ENCODE data around the gene METTL26. TPM values are rescaled to one million over a fixed set of nuclear protein-coding genes. Genes with fewer than 3 reads are reported as not detected.

METTL26 gene
- total and polyA plus RNA-seq, 10 of the 15 experiments (the other 5 are each of a cell fraction or from before 2014, with no cell fraction given), result 5.4 to 163 (median 79.3) TPM

GRCh38 chr16:625977-626765, 9.9 kb downstream of the METTL26 start:
- Histone ChIP-seq H3K36me3 (ENCODE audit: control insufficient read depth in 2 of 2, insufficient read depth in 2 of 2, low read length in 1 of 2) (no peaks in the 10 kb centered on the region; a peak in 1 of 4 replicates), H3K4me1 (ENCODE audit: control insufficient read depth, insufficient read depth, low read length) (no peaks in the 10 kb centered on the region), H3K27me3 (replicated peaks in 1 of 2; ENCODE audit: control insufficient read depth in 2 of 2, insufficient read depth in 2 of 2, low read length in 1 of 2) (no peaks in the 10 kb centered on the region), H3K79me2 (ENCODE audit: control insufficient read depth, insufficient read depth, low read length) (no peaks in the 10 kb centered on the region), H2AFZ (ENCODE audit: control insufficient read depth, low read depth, low read length) (no peak overlapping the region), H3K27ac (ENCODE audit: control insufficient read depth, insufficient read depth) (no peak overlapping the region), H3K9ac (ENCODE audit: control insufficient read depth, insufficient read depth, low read length) (no peak overlapping the region), H3K4me3 (no peak overlapping the region), H3K9me3 (replicated peaks; ENCODE audit: control insufficient read depth, insufficient read depth, low read length) (no peaks in the 10 kb centered on the region), H4K20me1 (ENCODE audit: control insufficient read depth, insufficient read depth) (no peaks in the 10 kb centered on the region; the same call in 1 of the 2 replicates), H3K4me2 (ENCODE audit: control insufficient read depth, insufficient read depth) (no peak overlapping the region)
- WGBS (ENCODE audit: insufficient coverage, insufficient replicate concordance, low lambda C conversion rate, missing lambda C conversion rate), result 89% methylated on average over 35 of the region's 35 CpGs
- no peak for DNase-seq (ENCODE audit: low read depth, low spot score)
- intact Hi-C loops (cut with micrococcal nuclease; ENCODE audit: unreplicated experiment), result no loop called here
- in situ Hi-C loops (cut with MboI), result no loop called here
- FAIRE-seq, result no peak
- CTCF ChIA-PET, result no interaction called here
- ATAC-seq, result no peak
- RAD21 ChIA-PET (ENCODE audit: unreplicated experiment), result no interaction called here
- POLR2A ChIA-PET, result no interaction called here
- SMC1A ChIA-PET (ENCODE audit: uncharacterized antibody, unreplicated experiment), result no interaction called here
- BruUV-seq (replicated peaks), result no TSS peak
- TF ChIP-seq RFX5 (IDR thresholded peaks at IDR 0.05; ENCODE audit: low read depth, low read length), result no peak
- no peak for TF ChIP-seq POLR2A (IDR thresholded peaks at IDR 0.05; ENCODE audit: low read depth, low read length)
- TF ChIP-seq ATF3 (IDR thresholded peaks at IDR 0.05; ENCODE audit: borderline replicate concordance, extremely low read depth, low read depth, low read length), result no peak
- no peak for TF ChIP-seq TCF12 (IDR thresholded peaks at IDR 0.05; ENCODE audit: low read depth, low read length)
- TF ChIP-seq YBX1 (IDR thresholded peaks at IDR 0.05), result no peak
- TF ChIP-seq RUNX3 (IDR thresholded peaks at IDR 0.05; ENCODE audit: low read length), result no peak
- no peak for TF ChIP-seq ZZZ3 (IDR thresholded peaks at IDR 0.05; ENCODE audit: control insufficient read depth, insufficient read length, low read depth)
- no peak for TF ChIP-seq IRF3 (IDR thresholded peaks at IDR 0.05)
- no peak for TF ChIP-seq TBL1XR1 (IDR thresholded peaks at IDR 0.05; ENCODE audit: low read depth, low read length)
- TF ChIP-seq STAT1 (conservative IDR thresholded peaks at IDR 0.05), result no peak
- no peak for TF ChIP-seq KAT2A (conservative IDR thresholded peaks at IDR 0.05; ENCODE audit: control insufficient read depth, low read depth, low read length)
- no peak for TF ChIP-seq E2F4 (IDR thresholded peaks at IDR 0.05; ENCODE audit: low read depth, low read length)
- TF ChIP-seq, protein P1, sequence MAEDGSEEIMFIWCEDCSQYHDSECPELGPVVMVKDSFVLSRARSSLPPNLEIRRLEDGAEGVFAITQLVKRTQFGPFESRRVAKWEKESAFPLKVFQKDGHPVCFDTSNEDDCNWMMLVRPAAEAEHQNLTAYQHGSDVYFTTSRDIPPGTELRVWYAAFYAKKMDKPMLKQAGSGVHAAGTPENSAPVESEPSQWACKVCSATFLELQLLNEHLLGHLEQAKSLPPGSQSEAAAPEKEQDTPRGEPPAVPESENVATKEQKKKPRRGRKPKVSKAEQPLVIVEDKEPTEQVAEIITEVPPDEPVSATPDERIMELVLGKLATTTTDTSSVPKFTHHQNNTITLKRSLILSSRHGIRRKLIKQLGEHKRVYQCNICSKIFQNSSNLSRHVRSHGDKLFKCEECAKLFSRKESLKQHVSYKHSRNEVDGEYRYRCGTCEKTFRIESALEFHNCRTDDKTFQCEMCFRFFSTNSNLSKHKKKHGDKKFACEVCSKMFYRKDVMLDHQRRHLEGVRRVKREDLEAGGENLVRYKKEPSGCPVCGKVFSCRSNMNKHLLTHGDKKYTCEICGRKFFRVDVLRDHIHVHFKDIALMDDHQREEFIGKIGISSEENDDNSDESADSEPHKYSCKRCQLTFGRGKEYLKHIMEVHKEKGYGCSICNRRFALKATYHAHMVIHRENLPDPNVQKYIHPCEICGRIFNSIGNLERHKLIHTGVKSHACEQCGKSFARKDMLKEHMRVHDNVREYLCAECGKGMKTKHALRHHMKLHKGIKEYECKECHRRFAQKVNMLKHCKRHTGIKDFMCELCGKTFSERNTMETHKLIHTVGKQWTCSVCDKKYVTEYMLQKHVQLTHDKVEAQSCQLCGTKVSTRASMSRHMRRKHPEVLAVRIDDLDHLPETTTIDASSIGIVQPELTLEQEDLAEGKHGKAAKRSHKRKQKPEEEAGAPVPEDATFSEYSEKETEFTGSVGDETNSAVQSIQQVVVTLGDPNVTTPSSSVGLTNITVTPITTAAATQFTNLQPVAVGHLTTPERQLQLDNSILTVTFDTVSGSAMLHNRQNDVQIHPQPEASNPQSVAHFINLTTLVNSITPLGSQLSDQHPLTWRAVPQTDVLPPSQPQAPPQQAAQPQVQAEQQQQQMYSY (CRISPR knock-in tag; IDR thresholded peaks at IDR 0.05), result no peak
- no peak for TF ChIP-seq RAD21 (IDR thresholded peaks at IDR 0.05; ENCODE audit: insufficient read depth, low read depth, low read length)
- TF ChIP-seq NKRF (conservative IDR thresholded peaks at IDR 0.05), result no peak

All from GM12878 (cell line).